Stimulated activated CD8-positive, alpha-beta memory T cell treated with anti-CD3 and anti-CD28 coated beads, Interleukin-4, amount 100 ng/mL, for 4 hours (primary cell): Measurements from ENCODE around the gene FDX1.

Experiments used
- DNase-seq, 2 donors: peaks; one replicate each; pipeline ENCODE4 v3.0.0-alpha.2; 2020; ENCODE audit warnings: low read depth in 2 of 2, low spot score in 1 of 2

Gene FDX1

DNA sequence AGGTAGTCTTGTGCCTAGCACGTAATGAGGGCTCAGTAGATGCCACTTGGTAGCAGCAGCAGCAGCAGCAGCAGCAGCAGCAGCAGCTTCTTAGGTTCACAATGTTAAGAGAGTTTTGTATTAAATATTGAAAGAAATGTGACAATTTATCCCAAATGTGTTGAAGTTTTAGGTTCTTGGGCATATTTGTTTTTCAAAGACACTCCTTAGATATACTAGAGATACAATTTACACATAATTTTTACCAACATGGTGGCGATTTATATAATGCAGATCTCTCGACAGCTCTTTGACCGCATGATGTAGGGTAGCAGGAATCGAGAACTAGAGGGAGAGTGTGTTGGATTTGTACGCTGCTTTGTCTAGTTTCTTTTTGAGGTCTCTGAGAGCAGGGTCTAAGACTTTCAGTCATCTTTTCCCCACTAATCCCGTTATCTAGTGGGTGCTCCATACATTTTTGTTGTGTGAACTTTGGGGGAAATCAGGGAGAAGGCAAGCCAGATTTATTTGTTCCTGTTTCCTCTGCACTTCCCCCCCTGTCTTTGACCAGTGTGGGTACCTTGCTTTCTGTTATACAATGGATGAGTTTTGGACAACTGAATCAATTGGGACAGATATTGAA is 1.4 kb downstream of the FDX1 start:
- no peak for DNase-seq

DNA sequence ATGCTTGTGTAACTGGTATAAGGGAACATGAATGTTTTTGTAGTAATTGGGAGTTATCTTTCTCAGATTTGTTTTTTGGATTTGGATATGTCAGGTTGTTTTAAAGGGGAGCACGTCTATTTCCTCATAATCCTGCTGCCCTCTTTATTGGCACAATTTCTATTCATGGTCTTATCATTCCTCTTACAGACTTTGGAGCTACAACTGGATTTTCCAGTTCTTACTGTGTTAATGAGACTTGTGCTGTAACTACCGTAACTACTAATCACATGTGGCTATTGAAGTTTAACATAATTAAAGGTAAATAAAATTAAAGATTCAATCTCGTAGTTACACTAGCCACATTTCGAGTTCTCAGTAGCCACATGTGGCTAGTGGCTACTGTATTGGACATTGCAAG is 1.9 kb downstream of the FDX1 start:
- no peak for DNase-seq

DNA sequence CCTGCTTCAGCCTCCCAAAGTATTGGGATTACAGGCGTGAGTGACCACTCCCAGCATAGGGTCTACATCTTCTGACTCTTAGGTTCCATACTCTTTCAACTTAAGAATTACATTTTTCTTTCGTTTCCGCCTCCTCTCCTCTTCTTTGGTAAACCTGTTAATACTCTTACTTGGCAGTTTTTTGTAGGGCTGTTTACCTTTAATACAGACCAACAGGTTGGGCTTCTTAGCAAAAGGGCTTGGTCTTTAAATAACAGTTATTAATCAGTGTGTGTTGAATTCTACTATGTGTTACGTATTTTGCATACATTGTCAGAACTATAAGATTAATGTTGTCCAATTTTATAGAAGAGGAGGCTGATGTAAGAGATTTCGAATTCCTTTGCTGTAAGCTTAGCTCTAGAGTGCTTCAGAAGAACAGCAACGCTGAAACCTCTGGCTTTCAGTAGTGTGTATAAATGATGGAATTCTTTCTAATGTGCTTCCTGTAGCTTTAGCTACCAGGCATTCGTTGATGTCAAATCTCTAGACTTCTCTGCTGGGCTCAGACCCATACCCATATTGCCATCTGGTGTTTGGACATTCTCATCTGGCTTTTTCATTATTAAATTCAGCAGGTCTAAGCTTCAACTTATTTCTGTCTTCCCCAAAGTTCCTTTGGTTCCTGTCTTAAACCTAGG is 3.1 kb downstream of the FDX1 start:
- no peak for DNase-seq

DNA sequence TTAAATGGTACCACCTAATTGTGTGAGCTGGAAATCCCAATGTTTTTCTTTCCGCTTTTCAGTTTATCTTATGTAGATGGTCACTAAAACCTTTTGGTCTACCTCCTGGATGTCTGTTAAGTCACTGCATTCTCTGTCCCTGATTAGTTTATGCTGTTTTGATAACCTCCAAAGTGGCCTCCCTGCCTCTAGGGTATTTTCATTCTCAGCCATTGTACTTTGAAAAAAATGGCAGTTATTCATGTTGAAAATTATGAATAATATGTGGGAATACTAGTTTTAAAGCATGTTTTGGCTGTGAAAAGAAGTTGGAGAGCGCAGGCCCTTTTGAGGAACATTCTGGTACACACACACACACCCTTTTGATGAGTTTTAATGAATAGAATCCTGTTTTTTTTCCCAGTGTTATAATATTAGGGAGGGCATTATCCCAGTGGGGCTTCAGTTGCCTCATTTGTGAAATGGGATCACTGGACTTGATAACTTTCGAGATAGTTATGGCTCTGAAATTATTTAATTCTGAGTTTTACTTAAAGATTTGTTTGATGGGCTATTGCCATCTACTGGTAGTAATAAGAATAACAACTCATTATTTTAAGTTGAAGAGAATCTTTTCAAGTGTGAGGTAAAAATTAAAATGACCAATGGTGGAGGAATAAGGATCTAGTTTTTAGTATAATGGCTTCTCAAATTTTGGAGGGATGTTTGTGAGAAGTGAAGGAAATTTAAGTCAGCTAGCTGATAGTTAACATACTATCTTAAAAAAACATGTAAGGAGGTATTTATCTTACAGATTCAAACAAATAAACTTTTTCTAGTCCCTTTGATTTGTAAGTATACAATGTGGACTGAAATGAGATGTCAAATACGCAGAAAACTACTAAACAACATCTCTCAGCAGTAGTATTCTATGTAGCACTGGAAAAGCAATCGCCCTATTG is 3.9 kb downstream of the FDX1 start:
- DNase-seq, result no peak

DNA sequence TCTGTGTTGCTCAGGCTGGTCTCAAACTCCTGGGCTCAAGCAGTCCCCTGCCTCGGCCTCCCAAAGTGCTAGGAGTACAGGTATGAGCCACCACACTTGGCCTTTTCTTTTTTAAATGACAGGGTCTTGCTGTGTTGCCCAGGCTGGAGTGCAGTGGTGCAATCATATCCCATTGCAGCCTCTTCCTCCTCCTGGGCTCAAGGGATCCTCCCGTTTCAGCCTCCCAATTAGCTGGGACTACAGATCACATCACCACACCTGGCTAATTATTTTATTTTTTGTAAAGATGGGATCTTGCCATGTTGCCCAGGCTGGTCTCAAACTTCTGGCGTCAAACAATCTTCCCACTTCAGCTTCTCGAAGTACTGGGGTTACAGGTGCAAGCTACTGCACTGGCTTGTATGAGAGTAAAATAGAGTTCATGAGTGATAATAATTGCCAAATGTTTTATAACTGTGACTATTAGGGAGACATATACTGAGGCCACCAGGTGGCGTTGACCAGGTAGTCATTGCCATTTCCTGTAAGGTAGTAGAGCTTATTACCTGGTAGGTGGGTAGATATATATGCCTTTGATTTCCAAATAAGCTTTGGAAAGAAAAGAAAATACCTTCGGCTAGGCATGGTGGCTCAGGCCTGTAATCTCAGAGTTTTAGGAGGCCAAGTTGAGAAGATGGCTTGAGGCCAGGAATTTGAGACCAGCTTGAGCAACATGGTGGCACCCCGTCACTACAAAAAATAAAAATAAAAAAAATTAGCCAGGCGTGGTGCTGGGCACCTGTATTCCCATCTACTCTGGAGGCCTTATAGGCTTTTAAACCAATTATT is 5.4 kb downstream of the FDX1 start:
- DNase-seq, result no peak

DNA sequence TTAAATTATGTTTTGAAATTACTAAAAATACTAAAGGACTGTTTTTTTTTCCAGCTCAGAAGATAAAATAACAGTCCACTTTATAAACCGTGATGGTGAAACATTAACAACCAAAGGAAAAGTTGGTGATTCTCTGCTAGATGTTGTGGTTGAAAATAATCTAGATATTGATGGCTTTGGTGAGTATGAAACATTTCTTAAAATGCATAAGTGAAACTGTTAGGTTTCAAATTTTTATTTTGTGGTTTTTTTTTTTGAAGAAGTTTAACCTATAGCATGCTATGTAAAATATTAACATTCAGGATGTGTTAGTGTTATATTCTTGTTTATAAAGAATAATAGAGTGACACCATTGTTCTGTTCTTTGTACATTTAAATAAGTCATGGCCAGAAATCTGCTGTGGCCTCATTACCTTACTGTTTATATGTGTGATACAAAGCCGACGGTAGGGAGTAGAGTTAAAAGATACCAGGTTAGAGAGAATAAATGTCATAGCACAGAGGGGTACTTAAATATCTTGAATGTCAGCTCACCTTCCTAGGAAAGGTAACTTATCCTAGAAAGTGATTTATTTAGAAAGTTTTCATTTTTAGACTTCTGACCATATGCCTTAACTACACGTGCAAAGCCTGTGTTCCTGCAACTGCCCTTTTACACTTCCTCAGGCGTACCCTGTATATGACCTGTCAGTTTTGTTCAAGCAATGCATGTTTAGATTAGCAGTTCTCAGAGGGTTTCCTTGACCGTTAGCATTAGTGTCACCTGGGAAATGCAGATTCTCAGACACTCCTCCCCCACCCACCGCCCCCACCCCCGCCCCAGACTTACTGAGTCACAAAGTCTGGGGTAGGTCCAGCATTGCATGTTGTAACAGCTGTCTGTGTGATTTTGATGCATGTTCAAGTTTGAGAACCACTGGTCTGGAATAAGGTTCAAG is 6.3 kb downstream of the FDX1 start:
- DNase-seq, result no peak

DNA sequence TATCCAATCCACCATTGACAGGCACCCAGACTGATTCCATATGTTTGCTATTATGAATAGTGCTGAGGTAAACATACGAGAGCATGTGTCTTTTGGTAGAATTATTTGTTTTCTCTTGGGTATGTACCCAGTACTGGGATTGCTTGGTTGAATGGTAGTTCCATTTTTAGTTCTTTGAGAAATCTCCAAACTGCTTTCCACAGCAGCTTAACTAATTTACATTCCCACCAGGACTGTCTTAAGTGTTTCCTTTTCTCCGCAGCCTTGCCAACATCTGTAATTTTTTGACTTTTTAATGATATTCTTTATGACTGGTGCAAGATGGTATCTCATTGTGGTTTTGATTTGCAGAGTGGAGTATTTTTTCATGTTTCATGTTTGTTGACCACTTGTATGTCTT is 8.3 kb downstream of the FDX1 start:
- no peak for DNase-seq

DNA sequence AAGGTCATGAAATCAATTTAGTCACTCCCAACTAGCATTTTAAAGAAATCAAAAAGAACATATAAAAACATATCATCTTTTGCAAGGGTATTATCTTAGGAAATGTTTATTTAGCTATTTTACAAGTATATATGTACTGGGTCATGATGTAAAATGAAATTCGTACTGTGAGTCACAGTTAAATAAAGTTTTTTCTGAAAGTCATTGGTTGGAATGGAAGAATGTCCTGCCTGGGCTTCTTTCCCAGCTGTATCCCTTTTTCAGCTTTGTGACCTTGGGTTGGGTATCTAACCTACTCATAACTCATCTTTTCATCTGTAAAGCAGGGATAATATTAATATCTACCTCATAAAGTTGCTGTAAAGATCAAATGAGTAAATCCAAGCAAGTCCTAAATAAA is 15.7 kb downstream of the FDX1 start:
- DNase-seq, result no peak

DNA sequence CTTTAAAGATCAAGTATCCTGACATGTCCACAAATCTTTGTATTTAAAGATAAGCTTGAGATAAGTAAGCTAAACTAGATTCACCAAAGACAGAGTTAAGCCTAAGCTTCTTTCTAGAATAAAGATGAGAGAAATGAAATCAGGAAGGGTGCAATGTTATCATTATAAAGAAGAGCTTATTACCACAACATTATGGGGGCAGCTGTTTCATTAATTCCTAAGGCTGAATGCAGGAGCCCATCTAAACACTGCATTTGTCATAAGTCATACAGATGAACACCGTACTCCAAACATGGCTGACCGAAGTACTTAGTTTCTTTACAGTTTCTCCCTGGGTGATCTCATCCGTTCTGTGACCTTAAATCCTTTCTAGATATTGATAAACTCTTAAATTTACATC is 16.3 kb downstream of the FDX1 start:
- no peak for DNase-seq

DNA sequence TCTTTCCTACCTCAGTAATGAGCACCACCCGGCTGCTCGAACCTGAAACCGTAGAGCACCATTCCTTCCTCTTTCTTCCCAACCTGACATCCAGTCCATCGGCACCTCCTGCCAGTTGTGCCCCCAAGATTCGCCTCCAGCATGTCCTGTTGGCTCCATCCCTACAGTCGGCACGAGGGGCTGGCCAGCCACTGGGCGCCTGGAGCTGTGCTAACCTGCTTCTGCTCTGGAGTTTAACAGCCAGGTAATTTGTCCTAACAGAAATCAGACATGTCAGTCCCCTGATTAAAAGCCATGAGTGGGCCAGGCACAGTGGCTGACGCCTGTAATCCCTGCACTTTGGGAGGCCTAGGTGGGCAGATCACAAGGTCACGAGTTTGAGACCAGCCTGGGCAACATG is 16.8 kb downstream of the FDX1 start:
- no peak for DNase-seq

DNA sequence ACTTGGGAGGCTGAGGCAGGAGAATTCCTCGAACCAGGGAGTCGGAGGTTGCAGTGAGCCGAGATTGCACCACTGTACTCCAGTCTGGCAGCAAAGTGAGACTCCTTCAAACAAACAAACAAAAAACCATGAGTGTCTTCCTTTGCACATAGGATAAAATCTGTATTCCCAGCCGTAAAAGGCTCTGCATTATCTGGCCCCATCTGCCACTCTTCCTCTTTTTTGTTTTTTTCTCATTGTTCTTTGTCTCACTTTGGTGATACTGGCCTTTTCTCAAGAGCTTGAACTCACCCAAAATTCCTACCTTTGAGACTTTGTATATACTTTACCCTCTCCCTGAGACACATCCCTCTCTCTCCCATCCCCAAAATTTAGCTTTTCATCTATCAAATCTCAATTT is 17.6 kb downstream of the FDX1 start:
- no peak for DNase-seq

DNA sequence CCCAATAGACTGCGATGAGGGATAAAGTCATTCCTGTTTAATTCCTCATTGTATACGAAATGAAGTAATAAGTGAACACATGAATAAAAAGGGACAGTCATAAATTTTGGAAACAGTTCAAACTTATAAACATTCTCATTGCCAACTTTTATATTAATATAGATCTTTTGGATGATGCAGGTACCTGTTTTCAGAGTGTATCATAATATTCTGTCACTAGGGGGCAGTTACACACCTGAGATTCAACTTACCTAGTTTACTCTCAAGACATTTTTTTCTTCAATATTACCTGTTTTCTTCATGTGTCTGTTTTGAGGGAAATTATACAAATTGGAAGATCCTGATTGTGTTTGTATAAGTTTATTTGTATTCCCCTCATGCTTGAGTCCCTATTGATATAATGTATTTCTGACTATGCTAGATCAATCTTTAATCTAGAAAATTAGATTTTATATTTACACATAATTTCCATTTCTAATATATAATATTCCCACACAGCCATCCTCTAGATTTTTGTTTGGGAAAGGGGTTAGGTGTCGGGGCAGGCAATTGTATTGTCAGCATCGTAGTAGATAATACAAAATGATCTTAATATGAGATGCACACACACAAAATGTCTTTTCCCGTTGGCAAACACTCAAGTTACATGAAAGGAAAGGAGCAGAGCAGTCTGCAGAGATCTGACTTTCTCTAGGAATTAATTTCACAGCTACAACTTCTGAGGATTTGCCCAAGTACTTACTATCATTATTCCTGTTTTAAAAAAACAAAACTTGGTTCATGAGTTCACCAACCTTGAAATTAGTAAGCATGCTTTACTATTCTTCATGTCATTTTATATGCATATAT is 18.4 kb downstream of the FDX1 start:
- DNase-seq, result no peak

DNA sequence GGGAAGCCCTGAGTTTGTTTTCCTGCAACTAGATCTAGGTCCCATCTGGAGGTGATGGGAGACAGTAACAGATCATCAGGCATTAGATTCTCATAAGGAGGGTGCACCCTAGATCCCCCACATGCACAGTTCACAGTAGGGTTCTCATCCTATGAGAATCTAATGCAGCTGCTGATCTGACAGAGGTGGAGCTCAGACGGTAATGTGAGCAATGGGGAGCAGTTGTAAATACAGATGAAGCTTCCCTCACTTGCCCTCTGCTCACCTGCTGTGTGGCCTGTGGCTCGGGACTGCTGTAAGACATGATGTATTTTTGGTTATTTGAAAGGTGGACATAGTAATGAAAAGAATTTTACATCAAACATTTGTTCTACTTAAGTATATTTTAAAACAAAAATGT is 20.5 kb downstream of the FDX1 start:
- DNase-seq, result no peak

DNA sequence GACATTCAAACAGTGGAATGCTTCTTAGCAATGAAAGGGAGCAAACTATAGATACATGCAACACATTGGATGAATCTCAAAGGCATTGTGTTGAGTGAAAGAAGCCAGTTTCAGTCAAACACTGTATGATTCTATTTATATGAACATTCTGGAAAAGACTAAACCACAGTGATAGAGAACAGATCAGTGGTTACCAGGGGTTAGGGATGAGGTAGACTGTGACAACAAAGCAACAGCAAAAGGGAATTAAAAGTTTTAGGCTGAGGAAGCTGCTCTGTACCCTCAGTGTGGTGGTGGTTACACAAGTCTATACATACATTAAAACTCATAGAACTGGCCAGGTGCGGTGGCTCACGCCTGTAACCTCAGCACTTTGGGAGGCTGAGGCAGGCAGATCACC is 23.0 kb downstream of the FDX1 start:
- DNase-seq, result no peak

DNA sequence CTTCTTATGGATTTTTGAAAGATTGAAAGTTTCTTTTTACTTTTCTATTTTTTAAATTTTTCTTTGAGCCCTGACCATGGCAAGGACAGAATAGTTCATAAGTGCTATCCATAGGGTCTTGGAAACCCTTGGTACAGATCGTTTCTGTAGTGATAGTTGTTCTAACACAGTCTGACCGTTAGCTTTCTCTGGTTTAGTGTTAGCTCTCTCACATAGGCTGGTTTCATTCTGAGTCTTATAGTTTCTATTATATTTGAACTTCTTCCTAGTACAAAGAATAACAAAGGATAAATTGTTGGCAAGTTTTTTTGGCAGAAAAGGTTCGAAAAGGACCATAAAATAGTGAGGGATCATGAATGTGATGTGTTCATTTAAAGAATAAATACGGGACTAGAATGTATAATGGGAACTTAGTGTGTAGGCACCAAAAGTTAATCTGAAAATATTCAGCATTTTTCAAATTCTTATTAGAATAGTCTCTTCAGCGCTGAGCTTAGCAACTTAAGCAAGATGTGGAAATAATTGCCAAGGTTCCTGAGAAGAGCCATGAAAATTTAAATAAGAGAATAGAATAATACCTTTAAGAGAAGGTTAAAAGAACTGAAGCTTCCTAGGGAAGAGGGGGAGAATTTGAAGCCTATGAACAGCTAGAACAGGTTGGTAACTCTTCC is 24.1 kb downstream of the FDX1 start:
- no peak for DNase-seq

DNA sequence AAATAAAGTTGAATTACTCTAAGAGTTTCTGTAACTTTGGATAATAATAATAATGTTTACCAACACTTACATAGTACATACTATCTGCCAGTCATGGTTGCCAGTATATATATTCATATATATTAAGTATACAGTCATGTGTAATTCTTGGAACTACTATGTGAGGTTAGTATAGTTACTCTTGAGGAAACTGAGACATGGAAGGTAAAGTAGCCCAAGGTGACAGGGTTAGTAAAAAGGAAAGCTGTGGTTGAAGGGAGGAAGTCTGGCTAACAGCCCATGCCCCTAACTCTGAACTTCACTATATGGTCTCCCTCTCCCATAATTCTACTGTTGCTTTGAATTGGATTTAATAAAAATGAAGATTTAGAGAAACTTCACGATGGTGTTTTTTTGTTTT is 24.9 kb downstream of the FDX1 start:
- no peak for DNase-seq

DNA sequence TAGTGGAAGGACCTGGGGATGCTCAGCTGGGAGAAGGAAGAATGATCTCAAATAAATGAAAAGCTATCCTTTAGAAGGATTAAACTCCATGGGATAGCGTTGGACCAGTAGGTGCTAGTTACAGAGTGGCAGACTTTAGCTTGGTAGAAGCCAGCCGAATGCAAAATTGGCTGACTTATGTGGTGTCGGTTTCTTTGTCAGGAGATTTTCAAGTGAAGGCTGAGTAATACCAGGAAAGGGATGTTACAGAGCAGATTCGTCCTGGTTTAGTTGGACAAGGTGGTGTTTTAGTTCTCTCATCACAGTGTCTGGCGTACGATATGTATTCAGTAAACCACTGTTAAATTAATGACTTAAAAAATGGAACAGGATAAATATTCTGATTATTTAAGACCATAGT is 26.0 kb downstream of the FDX1 start:
- DNase-seq, result no peak

DNA sequence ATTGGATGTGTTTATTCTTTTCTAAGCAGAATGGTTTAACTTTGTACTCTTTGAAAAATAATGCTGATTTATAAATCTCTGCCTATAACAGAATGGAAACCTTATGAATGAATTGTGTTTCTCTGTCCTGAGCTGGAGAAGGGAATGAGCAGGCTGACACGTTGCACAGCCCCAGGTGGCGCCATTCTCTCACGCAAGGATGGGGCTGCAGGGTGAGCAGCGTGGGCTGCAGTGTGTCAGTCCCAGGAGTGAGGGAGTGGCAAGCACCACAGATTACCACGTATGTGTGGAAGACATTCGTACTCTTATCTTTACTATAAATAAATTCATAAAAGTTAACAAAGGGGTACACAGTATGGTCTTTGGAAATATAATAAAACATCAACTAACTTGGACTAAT is 33.4 kb downstream of the FDX1 start:
- DNase-seq, result no peak

DNA sequence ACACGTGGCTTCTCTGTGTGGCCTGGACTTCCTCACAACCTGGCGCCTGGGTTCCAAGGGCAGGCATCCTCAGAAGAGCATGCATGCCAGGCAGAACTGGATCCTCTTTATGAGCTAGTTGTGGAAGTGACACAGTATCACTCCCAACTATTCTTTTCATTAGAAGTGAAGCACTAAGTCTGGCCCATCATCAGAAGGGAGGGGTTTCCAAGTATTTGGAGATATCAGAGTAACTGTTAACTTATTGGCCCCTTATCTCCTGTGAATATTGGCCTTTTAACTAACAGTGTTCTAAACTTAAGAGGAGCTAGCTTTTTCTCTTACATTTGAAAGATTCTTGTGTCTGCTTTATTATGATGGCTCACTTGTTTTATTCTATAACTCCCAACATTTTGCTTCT is 35.5 kb downstream of the FDX1 start:
- no peak for DNase-seq
